ENCODE measurements around the gene CXCL17.
A peak's percentile ranks its signal among the peaks of the same experiment; 100 is the strongest.

The CXCL17 gene

GRCh38 chr19:42443944-42444398 is 1.2 kb upstream of the CXCL17 start:
- no peaks in the 10 kb centered on the region for H3K27me3 ChIP-seq (ENCODE audit: insufficient read depth, poor library complexity, severe bottlenecking)
- H3K36me3 ChIP-seq (ENCODE audit: low read depth), result no peaks in the 10 kb centered on the region
- ATAC-seq (ENCODE audit: low read depth) (no peak), DNase-seq (ENCODE audit: low spot score) (no peak)
- no peak overlapping the region for H3K27ac ChIP-seq (ENCODE audit: poor library complexity, severe bottlenecking)
- no peaks in the 10 kb centered on the region for H3K9me3 ChIP-seq (ENCODE audit: severe bottlenecking)
- peaks cover 3% of the 10 kb centered on the region for H3K4me1 ChIP-seq (ENCODE audit: insufficient read depth, poor library complexity, severe bottlenecking)
- H3K4me3 ChIP-seq (ENCODE audit: severe bottlenecking), result no peak overlapping the region
- TF ChIP-seq CTCF (IDR thresholded peaks at IDR 0.05; ENCODE audit: poor library complexity, severe bottlenecking), result no peak

GRCh38 chr19:42441049-42441445 is 1.7 kb downstream of the CXCL17 start:
- Histone ChIP-seq H3K27ac (ENCODE audit: poor library complexity, severe bottlenecking) (no peak overlapping the region), H3K4me3 (ENCODE audit: severe bottlenecking) (no peak overlapping the region), H3K36me3 (ENCODE audit: low read depth) (no peaks in the 10 kb centered on the region), H3K4me1 (ENCODE audit: insufficient read depth, poor library complexity, severe bottlenecking) (peaks cover 3% of the 10 kb centered on the region), H3K27me3 (ENCODE audit: insufficient read depth, poor library complexity, severe bottlenecking) (no peaks in the 10 kb centered on the region), H3K9me3 (ENCODE audit: severe bottlenecking) (no peaks in the 10 kb centered on the region)
- ATAC-seq (ENCODE audit: low read depth) (no peak), DNase-seq (ENCODE audit: low spot score) (no peak)
- TF ChIP-seq CTCF (IDR thresholded peaks at IDR 0.05; ENCODE audit: poor library complexity, severe bottlenecking), result no peak

GRCh38 chr19:42440357-42441048 is 2.2 kb downstream of the CXCL17 start:
- Histone ChIP-seq H3K4me3 (ENCODE audit: severe bottlenecking) (no peak overlapping the region), H3K9me3 (ENCODE audit: severe bottlenecking) (no peaks in the 10 kb centered on the region), H3K36me3 (ENCODE audit: low read depth) (no peaks in the 10 kb centered on the region), H3K27me3 (ENCODE audit: insufficient read depth, poor library complexity, severe bottlenecking) (no peaks in the 10 kb centered on the region), H3K27ac (ENCODE audit: poor library complexity, severe bottlenecking) (no peak overlapping the region), H3K4me1 (ENCODE audit: insufficient read depth, poor library complexity, severe bottlenecking) (peaks cover 3% of the 10 kb centered on the region)
- ATAC-seq (ENCODE audit: low read depth) (peak; percentile 33; the same call in 1 of the 3 replicates), DNase-seq (ENCODE audit: low spot score) (no peak)
- TF ChIP-seq CTCF (IDR thresholded peaks at IDR 0.05; ENCODE audit: poor library complexity, severe bottlenecking), result peak; percentile 91

GRCh38 chr19:42436006-42436405 is 6.7 kb downstream of the CXCL17 start:
- ATAC-seq (ENCODE audit: low read depth) (no peak), DNase-seq (ENCODE audit: low spot score) (no peak)
- H3K4me3 ChIP-seq (ENCODE audit: severe bottlenecking), result no peak overlapping the region
- H3K36me3 ChIP-seq (ENCODE audit: low read depth), result no peaks in the 10 kb centered on the region
- TF ChIP-seq CTCF (IDR thresholded peaks at IDR 0.05; ENCODE audit: poor library complexity, severe bottlenecking), result no peak
- no peaks in the 10 kb centered on the region for H3K27me3 ChIP-seq (ENCODE audit: insufficient read depth, poor library complexity, severe bottlenecking)
- no peak overlapping the region for H3K27ac ChIP-seq (ENCODE audit: poor library complexity, severe bottlenecking)
- H3K9me3 ChIP-seq (ENCODE audit: severe bottlenecking), result no peaks in the 10 kb centered on the region
- H3K4me1 ChIP-seq (ENCODE audit: insufficient read depth, poor library complexity, severe bottlenecking), result no peaks in the 10 kb centered on the region

GRCh38 chr19:42435316-42435715 is 7.4 kb downstream of the CXCL17 start:
- ATAC-seq (ENCODE audit: low read depth) (no peak), DNase-seq (ENCODE audit: low spot score) (no peak)
- Histone ChIP-seq H3K4me1 (ENCODE audit: insufficient read depth, poor library complexity, severe bottlenecking) (no peaks in the 10 kb centered on the region), H3K27me3 (ENCODE audit: insufficient read depth, poor library complexity, severe bottlenecking) (no peaks in the 10 kb centered on the region), H3K27ac (ENCODE audit: poor library complexity, severe bottlenecking) (no peak overlapping the region), H3K36me3 (ENCODE audit: low read depth) (no peaks in the 10 kb centered on the region), H3K9me3 (ENCODE audit: severe bottlenecking) (no peaks in the 10 kb centered on the region), H3K4me3 (ENCODE audit: severe bottlenecking) (no peak overlapping the region)
- no peak for TF ChIP-seq CTCF (IDR thresholded peaks at IDR 0.05; ENCODE audit: poor library complexity, severe bottlenecking)

Measured in RWPE2 (cell line).